HG03457 (cell line): ENCODE data around the gene DRD4.

Experiments used
- ATAC-seq: cut with Tn5 transposase; IDR thresholded peaks from one replicate; pipeline ENCODE4 v1.9.1; 2021; ENCODE audit warnings: moderate number of reproducible peaks; ENCODE audit not compliant: unreplicated experiment

Gene DRD4

DNA sequence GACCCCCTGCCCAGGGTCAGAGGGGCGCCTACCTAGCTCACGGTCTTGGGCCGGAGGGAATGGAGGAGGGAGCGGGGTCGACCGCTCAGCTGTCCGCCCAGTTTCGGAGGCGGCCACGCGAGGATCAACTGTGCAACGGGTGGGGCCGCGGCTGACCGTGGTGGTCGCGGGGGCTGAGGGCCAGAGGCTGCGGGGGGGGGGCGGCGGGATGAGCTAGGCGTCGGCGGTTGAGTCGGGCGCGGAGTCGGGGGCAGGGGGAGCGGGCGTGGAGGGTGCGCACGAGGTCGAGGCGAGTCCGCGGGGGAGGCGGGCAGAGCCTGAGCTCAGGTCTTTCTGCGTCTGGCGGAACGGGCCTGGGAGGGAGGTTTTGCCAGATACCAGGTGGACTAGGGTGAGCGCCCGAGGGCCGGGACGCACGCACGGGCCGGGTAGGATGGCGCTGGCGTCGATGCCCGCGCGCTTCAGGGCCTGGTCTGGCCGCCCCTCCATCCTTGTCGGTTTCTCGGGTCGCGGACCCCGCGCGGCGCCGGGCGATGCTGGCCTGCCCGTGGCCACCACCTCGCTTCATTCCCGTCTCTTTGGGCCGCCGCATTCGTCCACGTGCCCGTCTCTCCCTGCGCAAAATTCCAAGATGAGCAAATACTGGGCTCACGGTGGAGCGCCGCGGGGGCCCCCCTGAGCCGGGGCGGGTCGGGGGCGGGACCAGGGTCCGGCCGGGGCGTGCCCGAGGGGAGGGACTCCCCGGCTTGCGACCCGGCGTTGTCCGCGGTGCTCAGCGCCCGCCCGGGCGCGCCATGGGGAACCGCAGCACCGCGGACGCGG, at the start of gene DRD4:
DRD4 (plus strand) TSS at position 759 of the 822 bp plus-strand sequence; CDS start at position 795, 36 bp downstream.
- no peak for ATAC-seq

DNA sequence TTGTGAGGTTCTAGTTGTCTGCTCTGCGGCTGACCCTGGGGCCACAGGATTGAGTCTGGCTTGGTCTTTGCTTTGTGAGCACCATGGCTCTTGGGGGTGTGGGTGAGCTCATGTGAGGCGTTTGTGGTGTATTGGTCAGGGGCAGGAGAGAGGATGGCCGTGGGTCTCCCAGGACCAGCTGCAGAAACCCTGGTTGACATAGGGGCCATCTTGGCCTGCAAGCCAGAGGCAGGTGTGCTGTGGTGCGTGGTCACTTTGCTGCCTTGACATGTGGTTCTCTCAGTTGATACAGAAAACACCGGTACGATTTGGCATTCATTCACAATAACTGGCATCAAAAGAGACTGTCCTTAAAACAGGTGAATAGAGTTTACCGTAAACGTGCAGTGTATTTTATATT, 49.5 kb upstream of the DRD4 start:
- ATAC-seq, result no peak

GRCh38 chr11:587978-588380, 49.1 kb upstream of the DRD4 start:
- no peak for ATAC-seq

DNA sequence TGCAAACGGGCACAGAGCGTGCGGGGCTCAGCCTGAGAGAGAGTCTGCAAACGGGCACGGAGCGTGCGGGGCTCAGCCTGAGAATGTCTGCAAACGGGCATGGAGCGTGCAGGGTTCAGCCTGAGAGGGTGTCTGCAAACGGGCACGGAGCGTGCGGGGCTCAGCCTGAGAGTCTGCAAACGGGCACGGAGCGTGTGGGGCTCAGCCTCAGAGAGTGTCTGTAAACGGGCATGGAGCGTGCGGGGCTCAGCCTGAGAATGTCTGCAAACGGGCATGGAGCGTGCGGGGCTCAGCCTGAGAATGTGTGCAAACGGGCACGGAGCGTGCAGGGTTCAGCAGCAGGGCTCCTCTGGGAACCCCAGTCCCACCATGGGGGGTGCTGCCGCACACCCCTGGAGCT, 47.3 kb upstream of the DRD4 start:
- no peak for ATAC-seq

- no peak for ATAC-seq
These were observed 46.1 kb upstream of the DRD4 start for GRCh38 chr11:590997-591396.

DNA sequence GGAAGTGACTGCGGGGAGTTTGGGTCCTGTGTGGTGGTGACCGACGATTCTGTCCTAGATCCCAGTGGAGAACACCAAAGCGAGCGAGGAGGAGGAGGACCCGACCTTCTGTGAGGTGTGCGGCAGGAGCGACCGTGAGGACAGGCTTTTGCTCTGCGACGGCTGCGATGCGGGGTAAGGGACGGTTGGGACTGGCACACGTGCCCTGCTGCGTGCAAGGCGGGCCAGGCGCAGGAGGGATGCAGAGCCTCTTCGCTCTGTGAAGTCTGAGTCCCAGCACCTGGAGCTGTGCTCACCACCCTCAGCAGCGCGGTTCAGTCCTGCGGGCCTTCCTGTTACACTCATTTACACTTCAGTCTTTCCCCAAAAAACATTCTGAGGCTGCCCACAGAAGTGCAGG, 44.6 kb upstream of the DRD4 start:
- no peak for ATAC-seq

GRCh38 chr11:592918-593317, 44.2 kb upstream of the DRD4 start:
- no peak for ATAC-seq

DNA sequence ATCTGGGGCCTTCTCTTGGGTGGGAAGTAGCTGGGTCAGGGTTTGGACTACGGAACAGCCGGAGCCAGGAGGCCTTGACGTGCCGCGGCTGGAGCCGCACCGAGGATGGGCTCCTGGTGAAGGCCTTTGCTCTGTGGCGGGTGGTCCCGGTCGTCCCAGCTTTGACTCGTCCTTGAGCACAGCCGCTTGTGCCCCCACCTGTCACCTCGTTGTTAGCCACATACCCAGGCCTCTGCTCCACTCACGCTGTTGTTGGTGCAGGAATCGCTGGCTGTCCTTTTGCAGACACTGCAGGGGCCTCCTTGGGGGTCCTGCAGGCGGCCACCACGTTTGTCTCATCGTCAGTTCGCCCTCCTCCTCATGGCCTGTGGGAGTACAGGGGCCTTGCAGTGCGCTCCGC, 43.7 kb upstream of the DRD4 start:
- ATAC-seq, result no peak

- no peak for ATAC-seq
These were observed 41.7 kb upstream of the DRD4 start for GRCh38 chr11:595400-595799.

- no peak for ATAC-seq
These were observed 40.7 kb upstream of the DRD4 start for GRCh38 chr11:596374-596773.

DNA sequence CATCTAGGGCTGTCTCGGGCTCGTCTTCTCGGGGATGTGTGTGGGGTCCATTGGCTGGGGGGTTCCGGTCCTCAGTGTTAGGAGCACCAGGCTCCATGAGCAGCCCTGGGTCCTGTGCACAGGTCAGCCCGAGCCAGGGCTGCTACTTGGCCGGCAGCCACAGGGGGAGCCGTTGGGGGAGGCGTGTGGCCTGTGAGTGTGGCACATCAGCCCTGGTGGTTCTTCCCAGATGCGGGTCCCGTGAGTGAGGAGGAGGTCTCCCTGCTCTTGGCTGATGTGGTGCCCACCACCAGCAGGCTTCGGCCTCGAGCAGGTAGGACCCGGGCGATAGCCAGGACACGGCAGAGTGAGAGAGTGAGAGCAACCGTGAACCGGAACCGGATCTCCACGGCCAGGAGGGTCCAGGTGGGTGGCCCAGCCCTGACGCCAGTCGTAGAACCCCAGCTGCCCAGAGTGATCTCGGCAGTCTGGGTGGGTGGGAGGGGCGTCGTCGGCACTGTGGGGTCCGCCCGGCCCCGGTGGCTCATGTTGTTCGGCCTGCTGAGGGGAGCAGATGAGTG, 39.8 kb upstream of the DRD4 start:
- ATAC-seq, result no peak

DNA sequence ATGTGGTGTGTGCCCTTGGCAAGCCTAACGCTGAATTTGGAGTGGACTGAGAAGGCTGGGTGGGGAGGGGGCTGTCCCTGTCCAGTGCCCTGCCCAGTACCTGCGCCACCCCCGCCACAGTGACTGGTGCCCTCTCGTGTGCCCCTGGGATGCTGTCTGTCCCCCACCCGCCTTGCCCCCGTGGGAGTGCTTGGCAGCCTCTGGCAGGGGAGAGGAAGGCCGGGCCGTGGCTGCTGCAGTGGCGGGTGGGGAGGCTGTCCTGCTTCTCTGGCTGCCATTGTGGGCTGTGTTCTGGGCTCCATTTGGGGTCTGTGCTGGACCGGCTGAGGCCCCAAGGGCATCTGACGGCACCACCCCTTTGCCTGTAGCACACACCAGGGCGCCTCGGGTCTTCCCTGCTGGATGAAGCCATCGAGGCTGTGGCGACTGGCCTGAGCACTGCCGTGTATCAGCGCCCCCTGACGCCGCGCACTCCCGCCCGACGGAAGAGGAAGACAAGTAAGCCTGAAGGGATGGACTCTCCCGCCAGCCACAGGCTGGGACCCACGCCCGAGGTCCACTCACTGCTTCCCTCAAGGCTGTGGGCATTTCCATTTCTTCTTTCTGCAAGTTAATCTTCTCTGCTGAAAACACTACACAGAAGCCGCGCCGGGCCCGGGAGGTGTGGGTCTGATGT, 38.9 kb upstream of the DRD4 start:
- no peak for ATAC-seq

GRCh38 chr11:601573-602245, 35.4 kb upstream of the DRD4 start:
- ATAC-seq, result no peak

DNA sequence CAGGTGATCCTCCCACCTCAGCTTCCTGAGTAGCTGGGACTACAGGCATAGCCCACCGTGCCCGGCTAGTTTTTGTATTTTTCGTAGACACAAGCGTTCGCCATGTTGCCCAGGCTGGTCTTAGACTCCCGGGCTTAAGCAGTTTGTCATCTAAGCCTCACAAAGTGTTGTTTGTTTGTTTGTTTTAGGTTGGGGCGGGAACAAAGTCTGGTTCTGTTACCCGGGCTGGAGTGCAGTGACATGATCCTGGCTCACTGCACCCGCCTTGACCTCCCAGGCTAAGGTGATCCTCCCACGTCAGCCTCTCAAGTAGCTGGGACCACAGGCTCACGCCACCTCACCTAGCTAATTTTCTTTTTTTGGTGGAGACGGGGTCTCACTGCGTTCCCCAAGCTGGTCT, 33.9 kb upstream of the DRD4 start:
- ATAC-seq, result no peak

DNA sequence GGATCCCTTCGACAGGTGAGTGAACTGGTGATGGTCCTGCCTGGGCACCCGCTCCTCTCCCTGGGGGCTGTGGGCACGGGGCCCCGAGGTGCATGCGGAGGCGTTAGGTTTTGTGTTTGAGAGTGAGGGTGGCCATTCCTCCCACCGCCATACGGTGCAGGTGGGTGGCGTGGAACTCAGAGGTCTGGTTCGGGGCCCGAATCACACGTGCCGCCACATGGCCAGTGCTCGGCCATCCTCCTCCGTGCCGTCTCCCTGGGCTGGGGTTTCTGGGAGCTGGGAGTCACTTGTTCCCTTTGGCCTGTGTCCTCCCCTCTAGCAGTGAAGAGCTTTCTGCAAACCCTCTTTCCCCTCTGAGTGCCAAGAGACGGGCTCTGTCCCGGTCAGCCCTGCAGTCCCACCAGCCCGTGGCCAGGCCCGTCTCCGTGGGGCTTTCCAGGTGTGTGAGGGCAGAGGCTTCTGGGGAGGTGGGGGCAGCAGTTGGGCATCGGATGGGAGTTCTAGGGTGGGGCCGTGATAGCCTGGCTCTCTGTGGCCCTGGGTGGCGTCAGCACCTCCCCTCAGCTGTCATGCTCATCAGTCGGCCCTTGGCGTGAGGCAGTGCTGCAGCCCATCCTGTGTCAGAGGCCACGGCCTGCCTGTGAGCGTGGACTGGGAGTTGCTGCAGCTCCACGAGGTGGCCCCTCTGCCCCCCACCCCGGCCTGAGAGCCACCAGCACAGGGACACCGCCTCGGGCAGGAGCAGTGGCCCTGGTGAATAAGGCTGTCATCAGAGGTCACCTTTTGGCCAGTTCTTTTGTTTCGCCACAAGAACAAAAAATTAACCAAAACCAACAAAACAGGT, 31.6 kb upstream of the DRD4 start:
- ATAC-seq, result no peak

DNA sequence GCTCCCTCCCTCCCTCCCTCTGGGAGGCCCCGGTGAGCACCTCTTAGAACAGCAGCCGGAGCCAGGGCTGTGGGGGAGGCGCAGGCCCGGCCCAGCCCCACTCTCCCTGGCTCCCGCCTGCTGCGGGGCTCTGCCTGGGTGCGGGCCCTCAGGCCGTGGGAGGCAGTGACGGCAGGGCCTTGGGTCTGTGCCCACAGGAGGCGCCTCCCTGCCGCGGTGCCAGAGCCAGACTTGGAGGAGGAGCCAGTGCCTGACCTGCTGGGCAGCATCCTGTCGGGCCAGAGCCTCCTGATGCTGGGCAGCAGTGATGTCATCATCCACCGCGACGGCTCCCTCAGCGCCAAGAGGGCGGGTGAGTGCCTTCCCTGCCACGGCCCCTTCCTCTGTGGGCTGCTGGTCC, 30.8 kb upstream of the DRD4 start:
- no peak for ATAC-seq

- no peak for ATAC-seq
These were observed 29.9 kb upstream of the DRD4 start for GRCh38 chr11:607020-607780.

- ATAC-seq, result no peak
These were observed 29.0 kb upstream of the DRD4 start for GRCh38 chr11:607971-608659.

DNA sequence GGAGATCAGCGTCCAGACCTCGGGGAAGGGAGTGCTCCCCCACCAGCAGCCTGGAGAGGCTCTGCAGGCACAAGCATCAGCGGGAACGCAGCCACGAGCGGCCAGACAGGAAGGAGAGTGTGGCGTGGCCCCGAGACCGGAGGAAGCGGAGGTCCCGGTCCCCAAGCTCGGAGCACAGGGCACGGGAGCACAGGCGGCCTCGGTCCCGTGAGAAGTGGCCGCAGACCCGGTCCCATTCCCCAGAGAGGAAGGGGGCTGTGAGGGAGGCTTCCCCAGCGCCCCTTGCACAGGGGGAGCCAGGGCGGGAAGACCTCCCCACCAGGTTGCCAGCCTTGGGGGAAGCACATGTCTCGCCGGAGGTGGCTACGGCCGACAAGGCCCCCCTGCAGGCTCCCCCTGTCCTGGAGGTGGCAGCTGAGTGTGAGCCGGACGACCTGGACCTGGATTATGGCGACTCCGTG, 28.2 kb upstream of the DRD4 start:
- no peak for ATAC-seq
